NCI-H82 treated with DMSO at 0.1 percent for 48 hours (cell line): Measurements from ENCODE around the gene ARID2.

Experiments
- DNase-seq: peaks from one replicate; lab custom pipeline; 2025; ENCODE audit not compliant: unreplicated experiment; lab: John Stamatoyannopoulos, UW

Gene ARID2

DNA sequence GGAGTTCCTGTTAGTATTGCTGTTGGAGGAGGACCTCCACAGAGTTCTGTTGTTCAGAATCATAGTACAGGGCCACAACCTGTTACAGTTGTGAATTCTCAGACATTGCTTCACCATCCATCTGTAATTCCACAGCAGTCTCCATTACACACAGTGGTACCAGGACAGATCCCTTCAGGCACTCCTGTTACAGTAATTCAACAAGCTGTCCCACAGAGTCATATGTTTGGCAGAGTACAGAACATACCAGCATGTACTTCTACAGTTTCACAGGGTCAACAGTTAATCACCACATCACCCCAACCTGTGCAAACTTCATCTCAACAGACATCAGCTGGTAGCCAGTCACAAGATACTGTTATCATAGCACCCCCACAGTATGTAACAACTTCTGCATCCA lies 120.8 kb downstream of the ARID2 start:
- no peak for DNase-seq

DNA sequence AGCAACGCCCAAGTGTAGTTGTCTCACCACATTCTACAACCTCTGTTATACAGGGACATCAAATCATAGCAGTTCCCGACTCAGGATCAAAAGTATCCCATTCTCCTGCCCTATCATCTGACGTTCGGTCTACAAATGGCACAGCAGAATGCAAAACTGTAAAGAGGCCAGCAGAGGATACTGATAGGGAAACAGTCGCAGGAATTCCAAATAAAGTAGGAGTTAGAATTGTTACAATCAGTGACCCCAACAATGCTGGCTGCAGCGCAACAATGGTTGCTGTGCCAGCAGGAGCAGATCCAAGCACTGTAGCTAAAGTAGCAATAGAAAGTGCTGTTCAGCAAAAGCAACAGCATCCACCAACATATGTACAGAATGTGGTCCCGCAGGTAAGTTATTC lies 123.0 kb downstream of the ARID2 start:
- no peak for DNase-seq

DNA sequence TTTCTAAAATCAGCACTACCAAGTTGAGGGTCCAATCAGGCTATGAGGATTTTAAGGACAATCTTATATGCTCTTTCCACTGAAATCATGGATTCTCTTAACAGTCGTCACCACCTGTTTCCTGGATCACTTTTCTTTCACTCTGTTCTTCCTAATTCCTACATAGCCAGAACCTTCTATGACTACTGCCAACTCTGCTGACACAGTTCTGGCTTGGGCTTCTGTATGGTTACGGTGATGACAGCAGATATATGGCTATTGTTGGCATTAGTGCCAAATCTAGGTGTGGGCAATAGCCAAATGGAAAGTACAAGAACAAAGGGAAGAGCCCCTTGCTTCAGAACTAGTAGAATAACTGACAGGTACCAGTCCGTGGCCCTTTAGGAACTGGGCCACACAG lies 124.0 kb downstream of the ARID2 start:
- no peak for DNase-seq

DNA sequence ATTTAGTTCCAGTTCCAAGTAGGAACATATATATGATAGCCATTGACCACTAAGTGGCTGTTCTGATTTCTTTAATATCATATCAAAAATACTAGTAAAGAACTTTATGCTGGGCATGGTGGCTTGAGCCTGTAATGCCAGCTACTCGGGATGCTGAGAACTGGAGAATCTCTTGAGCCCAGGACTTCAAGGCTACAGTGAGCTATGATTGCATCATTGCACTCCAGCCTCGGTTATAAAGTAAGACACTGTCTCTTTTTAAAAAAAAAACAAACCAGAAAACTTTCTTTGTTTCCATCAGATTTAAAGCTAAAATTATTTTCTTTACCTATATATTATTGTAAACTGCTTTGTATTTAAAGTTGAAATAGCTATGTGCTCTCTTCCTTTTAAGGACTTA lies 133.8 kb downstream of the ARID2 start:
- DNase-seq = no peak

DNA sequence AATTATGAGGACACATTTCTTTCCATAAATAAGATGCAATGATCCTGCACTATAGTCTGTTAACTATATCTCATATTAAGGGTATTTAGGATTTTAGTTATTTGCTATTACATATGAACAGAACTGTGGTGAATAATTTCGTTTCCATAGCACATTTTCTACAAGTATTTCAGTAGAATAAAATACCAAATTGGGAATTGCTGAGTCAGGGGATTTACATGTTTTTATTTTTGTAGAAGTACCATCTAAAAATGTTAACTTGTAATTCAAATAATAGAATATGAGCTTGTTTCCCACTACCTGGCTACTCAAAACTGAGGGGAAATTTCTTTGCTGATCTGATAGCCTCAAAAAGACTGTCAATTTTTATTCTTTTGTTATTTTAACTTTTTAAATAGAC lies 136.8 kb downstream of the ARID2 start:
- DNase-seq = no peak

DNA sequence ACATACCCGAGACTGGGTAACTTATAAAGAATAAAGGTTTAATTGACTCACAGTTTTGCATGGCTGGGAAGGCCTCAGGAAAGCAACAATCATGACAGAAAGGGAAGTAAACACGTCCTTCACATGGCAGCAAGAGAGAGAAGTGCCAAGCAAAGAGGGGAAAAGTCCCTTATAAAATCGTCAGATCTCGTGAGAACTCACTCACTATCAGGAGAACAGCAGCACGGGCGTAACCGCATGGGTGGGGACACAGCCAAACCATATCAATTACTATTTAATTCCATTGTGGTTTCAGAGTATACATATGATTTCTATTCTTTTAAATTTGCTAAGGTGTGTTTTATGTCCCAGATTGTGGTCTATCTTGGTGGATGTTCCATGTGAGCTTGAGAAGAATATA lies 142.9 kb downstream of the ARID2 start:
- DNase-seq = no peak

DNA sequence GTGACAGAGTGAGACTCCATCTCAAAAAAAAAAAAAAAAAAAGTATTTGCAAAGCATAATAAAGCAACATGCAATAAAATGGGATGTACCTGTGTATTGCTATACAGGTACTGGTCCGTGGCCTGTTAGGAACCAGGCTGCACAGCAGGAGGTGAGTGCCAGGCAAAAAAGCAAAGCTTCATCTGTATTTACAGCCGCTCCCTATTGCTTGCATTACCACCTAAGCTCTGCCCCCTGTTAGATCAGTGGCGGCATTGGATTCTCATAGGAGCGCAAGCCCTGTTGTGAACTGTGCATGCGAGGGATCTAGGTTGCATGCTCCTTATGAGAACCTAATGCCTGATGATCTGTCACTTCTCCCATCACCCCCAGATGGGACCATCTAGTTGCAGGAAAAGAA lies 147.6 kb downstream of the ARID2 start:
- no peak for DNase-seq

DNA sequence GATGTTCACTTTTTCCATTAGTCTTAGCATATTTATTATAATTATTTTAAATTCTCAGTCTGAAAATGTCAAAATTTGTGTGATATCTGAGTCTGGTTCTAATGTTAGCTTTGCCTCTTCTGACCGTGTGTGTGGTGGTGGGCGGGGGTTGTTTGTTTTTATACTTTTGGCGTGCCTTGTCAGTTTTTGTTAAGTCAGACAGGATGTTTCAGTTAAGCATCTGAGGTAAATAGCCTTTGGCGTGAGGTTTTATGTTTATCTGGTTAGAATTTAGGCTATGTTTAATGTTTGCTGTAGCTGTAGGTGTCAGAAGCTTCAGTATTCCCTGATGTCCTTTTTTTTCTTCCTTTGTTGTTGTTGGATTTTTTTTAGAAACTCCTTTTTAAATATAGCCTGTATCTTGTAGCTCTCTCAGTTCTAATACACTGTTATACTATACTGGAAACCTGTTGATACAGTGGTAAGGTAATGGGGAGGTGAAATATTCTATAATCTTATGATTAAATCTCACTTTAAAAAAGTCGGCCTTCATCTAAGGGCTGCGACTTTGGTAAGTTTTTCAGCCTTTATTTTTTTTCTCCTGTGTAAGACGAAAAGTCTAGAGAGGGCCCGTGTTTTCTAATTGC lies 149.2 kb downstream of the ARID2 start:
- DNase-seq = no peak

DNA sequence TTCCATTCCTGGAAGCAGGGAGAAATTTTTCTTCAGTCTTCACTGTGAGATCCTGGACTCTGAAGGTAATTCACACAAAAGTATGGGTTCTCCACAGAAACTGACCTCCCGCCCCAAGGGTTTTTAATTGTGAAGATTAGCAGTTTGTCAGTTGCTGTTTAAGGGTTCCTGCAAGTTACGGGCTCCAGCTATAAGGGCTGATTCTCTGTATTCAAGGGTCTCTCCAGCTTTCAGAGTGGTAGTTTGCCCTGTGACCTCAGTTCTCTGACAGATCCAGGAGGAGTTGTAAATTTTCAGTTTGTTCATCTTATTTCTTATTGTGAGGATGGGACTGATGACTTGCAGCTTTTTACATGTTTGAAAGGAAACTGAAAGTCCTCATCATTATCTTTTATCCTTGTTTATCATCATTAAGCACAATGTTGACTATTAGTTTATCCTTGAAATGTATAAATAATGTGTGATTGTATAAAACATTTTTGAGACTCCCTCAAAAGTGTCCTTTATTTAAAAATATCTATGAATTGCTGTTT lies 149.9 kb downstream of the ARID2 start:
- no peak for DNase-seq

DNA sequence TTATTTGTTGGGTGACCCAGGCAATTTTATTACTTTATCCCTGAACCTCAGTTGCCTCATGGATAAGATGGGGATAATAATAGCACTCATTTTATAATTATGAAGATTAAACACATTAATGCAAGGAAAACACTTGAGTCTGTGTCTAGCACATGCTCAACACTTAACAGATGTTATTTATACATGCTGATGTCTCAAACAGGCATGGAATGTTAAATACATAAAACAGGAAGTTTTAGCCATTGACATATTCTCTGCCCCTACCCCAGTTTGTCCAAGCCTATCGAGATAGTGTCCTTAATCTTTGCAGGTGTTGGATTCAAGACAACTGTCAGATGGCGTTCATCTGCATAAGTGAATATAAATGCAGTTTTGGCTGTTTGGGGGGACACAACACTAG lies 151.0 kb downstream of the ARID2 start:
- DNase-seq = no peak

DNA sequence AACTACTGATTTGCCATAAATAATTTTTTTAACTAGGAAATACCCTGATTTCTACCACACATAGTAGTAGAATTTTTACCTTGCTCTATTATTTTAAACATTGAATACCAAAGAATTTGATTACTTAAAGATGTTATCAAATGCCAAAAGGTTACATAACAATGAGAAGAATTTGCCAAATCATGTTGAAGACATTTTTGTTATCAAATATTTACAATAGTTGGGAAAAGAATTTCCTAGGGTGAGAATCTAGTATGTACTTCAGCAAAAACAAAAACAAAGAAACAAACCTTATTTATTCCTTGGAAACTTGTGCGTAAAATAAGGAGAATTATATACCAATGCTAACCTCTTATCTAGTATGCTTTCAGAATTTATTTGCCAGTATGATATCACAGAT lies 153.7 kb downstream of the ARID2 start:
- no peak for DNase-seq

DNA sequence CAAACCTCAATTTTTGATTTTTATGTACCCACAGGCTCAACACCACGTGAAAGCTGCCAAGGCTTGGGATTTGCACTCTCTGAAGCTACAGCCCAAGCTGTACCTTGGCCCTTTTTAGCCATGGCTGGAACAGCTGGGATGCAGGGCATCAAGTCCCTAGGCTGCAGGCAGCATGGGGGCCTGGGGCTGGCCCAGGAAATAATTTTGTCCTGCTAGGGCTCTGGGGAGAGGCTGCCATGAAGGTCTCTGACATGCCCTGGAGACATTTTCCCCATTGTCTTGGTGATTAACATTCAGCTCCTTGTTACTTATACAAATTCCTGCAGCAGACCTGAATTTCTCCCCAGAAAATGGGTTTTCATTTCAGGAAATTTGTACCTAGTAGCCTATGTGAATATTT lies 157.2 kb downstream of the ARID2 start:
- DNase-seq = no peak

DNA sequence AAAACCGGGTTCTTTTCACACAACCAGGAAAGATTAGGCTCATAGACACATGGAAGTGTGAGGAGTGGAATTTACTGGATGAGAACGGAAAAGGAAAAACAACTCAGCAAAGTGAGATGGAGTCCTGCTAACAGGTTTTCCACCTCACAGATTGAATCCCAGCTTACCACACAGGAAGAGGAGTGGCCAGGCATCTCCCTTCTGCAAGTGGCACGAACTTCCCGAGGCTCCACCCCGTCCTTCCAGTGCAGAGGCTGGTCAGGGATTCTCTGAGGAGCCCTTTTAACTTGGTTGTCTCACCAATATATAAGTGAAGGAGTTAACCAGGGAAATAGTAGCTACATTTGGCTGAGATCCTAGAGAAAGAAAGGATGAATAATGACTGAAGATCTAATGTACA lies 158.0 kb downstream of the ARID2 start:
- no peak for DNase-seq

DNA sequence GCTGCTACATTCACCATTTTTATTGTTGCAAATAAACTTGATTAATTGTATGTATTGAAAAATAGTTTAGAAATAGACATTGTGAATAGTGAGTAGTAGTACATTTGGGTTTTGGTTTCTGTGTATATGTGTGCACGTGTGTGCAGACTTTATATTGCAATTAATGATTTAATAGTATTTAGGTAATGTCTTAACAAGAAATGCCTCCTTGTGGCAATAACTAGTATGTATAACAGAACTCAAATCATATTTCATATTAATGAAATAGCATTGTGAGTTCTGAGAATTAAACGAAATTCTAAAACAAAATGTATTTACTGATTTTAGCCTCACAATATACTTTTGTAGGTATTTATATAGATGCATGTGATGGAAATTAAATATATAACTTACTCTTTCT lies 160.8 kb downstream of the ARID2 start:
- DNase-seq = no peak

DNA sequence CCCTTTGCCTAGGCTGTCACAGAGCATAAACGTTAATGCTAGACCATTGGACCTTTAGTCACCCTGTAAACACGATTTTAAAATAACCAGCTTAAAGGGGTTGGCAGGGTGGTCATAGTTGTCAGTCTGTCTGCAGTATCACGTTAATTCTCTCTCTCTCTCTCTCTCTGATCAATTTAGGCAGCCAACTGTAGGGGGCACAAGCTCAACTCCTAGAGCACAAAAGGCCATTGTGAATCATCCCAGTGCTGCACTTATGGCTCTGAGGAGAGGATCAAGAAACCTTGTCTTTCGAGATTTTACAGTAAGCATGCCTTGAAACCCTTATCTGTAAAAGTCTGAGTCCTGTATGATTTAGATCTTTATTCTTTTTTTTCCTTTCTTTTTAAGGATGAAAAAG lies 163.7 kb downstream of the ARID2 start:
- DNase-seq = no peak

DNA sequence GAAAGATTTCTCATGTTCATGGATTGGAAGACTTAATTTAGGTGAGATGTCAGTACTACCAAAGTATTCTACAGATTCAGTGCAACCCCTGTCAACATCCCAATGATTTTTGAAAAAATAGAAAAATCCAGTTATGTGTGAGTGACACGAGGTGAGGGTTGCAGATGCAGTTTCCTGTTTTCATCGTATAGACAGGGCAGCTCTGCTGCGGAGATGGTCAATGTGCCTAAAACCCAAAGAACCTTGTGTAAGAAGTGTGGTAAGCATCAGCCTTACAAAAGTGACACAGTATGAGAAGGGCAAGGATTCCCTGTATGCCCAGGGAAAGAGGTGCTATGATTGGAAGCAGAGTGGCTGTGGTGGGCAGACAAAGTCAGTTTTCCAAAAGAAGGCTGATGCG lies 166.5 kb downstream of the ARID2 start:
- no peak for DNase-seq

DNA sequence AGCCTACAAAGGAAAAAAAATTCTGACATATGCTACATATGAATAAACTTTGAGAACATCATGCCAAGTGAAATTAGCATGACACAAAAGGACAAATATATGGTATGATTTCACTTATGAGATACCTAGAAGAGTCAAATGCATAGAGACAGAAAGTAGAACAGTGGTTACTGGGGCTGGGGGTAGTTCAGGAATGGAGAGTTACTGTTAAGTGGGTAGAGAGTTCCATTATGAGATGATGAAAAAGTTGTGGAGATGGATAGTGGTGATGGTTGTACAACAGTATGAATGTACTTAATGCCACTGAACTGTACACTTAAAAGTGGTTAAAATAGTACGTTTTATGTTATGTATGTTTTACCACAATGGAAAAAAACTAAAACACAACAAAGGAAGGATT lies 168.6 kb downstream of the ARID2 start:
- DNase-seq = no peak

DNA sequence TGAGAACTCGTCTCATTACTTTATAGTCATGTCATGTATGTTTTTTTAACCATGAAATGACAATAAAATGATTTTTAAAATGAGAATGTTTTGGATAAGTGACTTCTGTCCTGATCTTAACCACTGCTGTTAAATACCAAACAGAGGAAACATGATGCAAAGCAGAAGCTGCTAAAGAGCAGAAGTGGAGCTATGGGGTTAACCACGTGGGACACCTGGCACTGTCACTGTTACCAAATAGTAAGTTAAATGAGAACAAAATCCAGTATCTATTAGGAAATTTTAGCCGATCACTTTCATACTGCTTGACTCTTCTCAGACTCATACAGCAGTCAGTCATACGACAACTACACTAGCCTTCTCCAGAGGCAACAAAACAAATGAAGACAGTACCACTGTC lies 178.4 kb downstream of the ARID2 start:
- DNase-seq = no peak

DNA sequence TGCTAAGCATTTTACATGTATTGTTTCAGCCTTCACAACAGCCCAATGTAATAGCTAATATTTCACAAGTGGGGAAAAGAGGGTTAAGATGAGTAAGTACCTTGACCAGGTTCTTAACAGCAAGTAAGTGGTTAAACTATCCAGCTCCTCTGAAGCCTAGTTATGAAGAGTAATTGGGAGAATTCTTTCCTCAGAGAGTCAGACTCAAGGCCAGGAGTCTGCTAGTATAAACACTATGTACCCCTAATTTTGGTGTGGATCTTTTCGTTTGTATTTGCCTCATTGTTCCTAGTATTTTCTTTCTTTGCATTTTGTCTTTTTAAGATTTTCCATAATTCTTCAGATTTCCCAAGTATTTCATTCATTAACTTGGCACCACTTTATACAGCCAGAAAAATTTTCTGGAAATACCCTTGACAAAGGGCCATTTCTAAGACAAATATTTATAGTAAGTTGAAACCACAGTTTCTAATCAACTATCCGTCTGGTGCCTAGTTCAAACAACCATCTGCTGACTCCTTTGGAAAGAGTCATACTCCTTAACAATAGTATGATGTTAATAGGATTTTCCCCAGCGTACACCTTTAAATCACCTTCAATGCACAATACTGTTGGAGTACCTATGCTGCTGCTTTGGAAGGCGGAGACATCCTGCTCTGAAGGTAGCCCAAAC lies 179.7 kb downstream of the ARID2 start:
- peak; percentile 63 for DNase-seq

DNA sequence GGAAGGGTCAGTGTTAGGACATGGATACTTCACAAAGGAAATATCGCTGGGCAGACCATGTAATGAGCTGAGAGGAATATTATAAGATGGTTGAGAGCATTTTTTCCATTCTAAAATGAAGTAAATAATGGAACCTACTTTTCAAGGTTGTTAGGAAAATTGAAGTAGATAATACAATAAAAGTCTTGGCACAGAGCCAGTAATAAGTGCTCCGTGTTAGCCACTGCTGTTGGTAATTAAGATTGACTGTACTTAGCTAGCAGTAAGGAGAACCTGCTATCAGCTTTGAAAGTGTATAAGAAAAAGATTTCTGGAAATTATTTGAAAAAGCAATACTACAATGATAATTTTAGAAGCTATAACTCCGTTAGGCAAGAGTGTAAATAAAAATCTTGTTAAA lies 183.3 kb downstream of the ARID2 start:
- no peak for DNase-seq

DNA sequence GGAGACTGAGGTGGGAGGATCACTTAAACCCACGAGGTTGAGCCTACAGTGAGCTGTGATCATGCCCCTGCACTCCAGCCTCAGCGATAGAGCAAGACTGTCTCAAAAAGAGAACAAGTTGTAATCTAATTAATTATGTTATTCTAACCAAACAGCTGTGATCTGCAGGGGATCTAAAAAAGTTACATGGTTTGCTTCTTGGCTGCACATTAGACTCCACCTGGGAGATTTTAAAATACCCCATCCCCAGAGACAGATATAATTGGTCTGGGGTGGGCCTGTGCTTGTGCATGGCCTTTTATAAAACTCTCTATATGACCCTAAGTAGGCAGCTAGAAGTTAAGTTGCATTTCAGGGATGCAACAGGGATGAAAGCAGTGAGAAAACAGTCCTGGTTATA lies 184.1 kb downstream of the ARID2 start:
- no peak for DNase-seq

DNA sequence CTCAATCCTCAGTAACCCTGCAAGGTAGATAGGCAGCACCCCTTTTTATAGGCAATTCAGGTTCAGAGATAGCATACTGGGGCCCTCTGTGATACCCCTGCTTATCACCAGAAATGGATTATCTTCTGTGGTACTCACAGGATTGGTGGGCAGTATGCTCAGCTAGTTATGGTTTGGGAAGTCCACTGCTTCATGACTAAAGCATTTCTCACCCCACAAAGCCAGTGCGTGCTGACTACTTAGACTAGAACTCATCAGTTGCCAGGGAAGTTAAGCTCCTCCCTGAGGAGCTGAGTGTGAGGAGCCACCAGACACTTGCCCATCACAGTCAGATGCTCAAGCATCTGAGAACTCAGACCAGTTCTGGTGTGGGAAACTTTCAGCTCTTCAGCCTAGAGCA lies 184.6 kb downstream of the ARID2 start:
- DNase-seq = peak; percentile 14

DNA sequence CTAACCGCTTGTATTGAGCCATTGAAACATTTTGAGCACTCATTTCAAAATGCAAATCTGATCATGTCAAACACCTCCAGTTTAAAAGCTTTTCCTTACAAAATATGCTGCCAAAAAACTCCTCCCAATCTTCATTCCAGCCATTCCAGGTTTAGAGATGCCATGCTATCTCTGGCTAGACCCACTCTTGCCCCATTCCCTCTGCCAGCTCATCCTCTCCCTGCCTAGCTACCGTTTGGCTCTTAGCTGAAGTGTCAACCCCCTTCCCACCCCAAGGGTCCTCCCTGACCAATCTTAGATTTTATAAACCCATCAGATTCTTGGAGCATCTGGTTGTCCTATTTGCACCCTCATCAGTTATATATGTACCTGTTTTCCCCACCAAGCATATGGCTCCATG lies 185.9 kb downstream of the ARID2 start:
- DNase-seq = no peak
